Keratinocyte (primary cell): ENCODE results near the gene CCDC126.

Source experiments
- EZH2 ChIP-seq: IDR thresholded peaks from one replicate; pipeline ENCODE4 v1.6.1; 2012; ENCODE audit warnings: inconsistent platforms, mild to moderate bottlenecking, low read length, moderate library complexity
- TF ChIP-seq, protein P1 (sequence below), 3 experiments: IDR thresholded peaks in 1 of 3; conservative IDR thresholded peaks in 1 of 3; optimal IDR thresholded peaks in 1 of 3; 2 replicates in 2 of 3; 3 replicates in 1 of 3; pipeline versions ENCODE3 to v1.5.1; 2011; ENCODE audit warnings: low read length in 3 of 3, mild to moderate bottlenecking in 3 of 3, moderate library complexity in 2 of 3, control low read depth in 1 of 3, inconsistent platforms in 1 of 3; ENCODE audit not compliant: insufficient read depth in 2 of 3; ENCODE audit errors: extremely low read depth in 1 of 3

DNA sequence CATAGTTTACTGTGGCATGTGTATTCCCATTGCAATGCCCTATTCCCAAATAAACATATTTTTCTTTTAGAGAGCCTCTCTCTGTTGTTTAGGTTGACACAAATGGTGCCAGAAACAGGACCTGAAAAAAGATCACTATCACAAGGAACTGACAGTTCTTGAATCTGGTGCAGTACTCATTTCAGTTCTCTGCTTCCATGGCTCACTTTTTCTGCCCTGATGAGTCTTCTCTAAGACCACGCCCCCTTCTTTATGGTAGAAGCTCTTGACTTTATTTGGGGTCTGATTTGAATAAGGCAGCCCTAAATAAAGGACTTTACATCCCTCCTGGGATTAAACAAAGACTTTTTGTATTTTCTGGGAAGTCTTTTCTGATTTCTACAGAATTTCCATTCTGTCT lies 3.5 kb upstream of the CCDC126 start:
- TF ChIP-seq, protein P1, sequence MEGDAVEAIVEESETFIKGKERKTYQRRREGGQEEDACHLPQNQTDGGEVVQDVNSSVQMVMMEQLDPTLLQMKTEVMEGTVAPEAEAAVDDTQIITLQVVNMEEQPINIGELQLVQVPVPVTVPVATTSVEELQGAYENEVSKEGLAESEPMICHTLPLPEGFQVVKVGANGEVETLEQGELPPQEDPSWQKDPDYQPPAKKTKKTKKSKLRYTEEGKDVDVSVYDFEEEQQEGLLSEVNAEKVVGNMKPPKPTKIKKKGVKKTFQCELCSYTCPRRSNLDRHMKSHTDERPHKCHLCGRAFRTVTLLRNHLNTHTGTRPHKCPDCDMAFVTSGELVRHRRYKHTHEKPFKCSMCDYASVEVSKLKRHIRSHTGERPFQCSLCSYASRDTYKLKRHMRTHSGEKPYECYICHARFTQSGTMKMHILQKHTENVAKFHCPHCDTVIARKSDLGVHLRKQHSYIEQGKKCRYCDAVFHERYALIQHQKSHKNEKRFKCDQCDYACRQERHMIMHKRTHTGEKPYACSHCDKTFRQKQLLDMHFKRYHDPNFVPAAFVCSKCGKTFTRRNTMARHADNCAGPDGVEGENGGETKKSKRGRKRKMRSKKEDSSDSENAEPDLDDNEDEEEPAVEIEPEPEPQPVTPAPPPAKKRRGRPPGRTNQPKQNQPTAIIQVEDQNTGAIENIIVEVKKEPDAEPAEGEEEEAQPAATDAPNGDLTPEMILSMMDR (optimal IDR thresholded peaks at IDR 0.05 in 1 of 3, IDR thresholded peaks at IDR 0.05 in 1 of 3, conservative IDR thresholded peaks at IDR 0.05 in 1 of 3; ENCODE audit: extremely low read depth in 1 of 3, insufficient read depth in 2 of 3, low read length in 3 of 3) = no peak
- no peak for TF ChIP-seq EZH2
